Adrenal gland (tissue), 5 donors: ENCODE measurements around the gene SCGB1C1.

Source experiments
- CTCF ChIP-seq, 6 experiments: fragments of 450-650 bp in 4 of 6; fragments of 200-600 bp in 2 of 6; sonication (generic) in 1 of 6; IDR thresholded peaks; 1 replicate in 5 of 6; 2 replicates in 1 of 6; pipeline versions ENCODE4 v1.5.1 to v1.8.0; 2016 to 2021; ENCODE audit warnings: antibody characterized with exemption in 6 of 6, mild to moderate bottlenecking in 2 of 6, moderate library complexity in 1 of 6
- POLR2A ChIP-seq, 2 donors: fragments of 450-650 bp; IDR thresholded peaks; one replicate each; pipeline ENCODE4 v1.6.1; 2017; ENCODE audit warnings: antibody characterized with exemption in 2 of 2, mild to moderate bottlenecking in 2 of 2, moderate library complexity in 1 of 2
- donor health status: DM: no; HTN: no; CAD: no.

- TF ChIP-seq POLR2A (IDR thresholded peaks at IDR 0.05) = no peak
- no peak for TF ChIP-seq CTCF (IDR thresholded peaks at IDR 0.05)
These were observed 14.9 kb downstream of the SCGB1C1 start for GRCh38 chr11:207863-208180.
